Measurements from ENCODE around the gene PXDN.
A peak's percentile ranks its signal among the peaks of the same experiment; 100 is the strongest.

The PXDN gene

DNA sequence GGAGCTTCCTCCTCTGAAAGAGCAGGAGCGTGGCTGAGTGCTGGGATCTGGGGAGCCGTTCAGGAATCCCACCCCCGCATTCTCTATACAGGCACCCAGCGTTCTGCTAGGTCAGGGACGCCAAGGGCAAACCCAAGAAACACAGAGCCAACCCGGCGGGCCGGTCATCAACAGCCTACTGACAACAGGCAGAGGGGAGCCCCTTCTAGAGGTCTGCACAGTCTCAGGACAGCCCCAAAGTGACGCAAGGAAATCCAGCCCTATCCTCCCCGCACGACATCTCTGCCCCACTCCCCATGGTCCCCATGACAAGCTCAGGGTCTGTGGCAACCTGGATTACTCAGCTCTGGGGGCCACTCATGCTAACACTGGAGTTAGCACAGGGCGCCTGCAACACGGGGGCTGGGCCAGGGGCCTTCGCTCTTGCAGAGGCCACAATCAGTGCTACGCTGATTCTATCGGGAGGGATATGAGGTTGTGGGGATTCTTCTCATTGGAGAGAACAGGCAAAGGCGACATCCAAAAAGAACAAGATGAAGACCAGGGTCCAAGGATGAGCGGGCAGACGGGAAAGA lies 81.6 kb downstream of the PXDN start:
- H3K4me3 ChIP-seq (ENCODE audit: low read length) = no peak overlapping the region
- no peak for DNase-seq (ENCODE audit: low read depth, low spot score)

DNA sequence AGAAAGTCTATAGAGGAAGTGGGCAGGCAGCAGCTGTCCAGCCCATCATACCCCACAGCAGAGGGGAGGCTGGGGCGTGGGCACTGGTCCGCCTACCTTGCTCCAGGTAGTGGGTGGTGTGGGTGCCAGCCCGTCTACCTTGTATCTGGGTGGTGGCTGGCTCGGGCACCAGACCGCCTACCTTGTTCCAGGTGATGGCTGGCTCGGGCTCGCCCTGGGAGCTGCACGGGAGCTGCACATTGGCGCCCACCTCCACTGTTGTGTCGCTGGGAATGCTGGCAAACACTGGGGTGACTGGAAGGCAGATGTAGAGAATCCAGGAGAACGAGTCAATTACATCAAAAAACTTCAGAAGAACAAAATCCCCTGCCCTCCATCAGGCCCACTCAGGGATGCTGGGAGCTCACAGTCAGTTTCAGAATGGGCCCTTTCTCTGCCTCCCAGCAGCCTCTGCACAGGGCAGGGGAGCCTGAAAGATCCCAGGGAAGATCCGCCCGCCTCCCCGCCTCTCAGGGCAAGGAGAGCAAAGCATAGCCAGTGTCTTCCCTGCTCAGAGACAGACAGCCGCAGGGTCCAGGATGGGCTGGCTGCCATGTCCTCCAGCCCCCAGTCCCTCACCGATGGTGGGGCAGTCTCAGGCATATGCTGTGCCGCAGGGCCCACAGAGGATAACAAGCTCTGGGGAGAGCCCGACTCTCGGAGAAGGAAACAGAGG lies 82.3 kb downstream of the PXDN start:
- H3K4me3 ChIP-seq (ENCODE audit: low read length) = no peak overlapping the region

DNA sequence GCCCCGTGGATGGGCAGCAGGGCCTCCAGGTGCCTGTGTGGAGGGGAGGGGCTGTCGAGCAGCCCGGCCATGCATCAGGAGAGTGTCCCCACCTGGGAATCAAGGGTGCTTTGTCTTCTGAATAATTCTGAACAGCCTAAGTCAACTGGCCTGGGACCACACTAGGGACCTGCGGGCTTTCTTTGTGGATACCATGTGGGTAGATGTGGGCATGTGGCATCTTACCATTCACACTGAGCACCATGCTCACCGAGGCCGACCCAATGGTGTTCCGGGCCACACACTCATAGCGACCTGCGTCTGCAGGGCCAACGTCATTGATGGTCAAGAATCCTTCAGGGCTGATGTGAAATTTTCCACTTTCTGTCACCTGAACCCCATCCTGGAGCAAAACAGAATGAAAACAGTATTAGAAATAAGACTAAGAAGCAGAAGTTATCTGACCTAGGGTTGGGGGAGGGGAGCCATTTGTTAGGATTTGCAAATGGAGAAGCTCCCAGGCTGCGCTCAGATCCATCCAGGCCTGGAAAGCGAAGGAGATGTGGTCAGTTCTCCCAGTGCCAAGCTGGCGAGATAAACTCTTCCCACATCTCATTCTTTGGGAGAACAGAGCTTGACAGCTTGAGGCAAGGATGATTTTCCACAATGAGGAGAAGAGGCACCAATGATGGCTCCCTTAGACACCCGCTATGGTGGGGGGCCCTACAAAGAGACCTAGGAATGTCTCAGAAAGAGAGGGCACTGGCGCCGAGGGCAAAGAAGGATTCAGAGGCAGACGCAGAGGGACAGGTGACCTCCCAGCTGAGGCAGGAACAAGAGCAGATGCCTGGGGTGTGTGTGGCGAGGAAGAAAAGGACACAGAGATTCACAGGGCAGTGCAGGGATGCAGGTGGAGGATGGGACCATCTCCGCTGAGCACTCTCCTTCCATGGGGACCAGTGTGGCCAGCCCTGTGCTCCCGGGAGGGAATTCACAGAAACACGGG lies 83.4 kb downstream of the PXDN start:
- no peak for DNase-seq (ENCODE audit: low read depth, low spot score)
- H3K4me3 ChIP-seq (ENCODE audit: low read length) = no peak overlapping the region

More for the DNA sequence above, 82.3 kb downstream of the PXDN start:
- DNase-seq (ENCODE audit: low read depth, low spot score) = no peak

DNA sequence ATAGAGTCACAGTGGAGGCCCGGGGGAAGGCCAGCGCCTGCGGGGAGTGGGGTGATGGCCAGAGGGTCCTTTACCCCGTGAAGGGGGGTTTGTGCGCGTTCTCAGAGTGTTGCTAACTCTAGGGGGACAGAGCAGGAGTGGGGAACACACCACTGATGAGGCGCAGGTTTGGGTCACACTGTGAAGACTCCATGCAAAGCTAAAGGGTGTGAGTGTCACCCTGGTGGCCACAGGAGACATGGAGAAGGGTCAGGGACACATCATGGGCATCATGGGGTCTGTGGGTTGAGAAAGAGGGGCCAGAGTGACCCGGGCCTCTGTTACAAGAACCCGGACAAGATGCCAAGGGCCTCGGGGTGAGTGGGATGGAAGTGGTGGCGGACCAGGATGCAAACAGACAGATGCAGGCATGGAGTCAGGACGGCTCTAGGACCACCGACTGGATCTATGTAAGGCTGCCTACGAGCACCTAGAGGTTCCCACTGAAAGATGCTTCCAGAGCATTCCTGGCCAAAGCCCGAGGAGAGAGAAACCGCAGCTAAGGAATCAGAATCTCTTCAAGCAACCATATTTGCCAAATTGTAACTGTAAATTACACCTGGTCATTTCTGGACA lies 84.3 kb downstream of the PXDN start:
- H3K4me3 ChIP-seq (ENCODE audit: low read length) = no peak overlapping the region
- no peak for DNase-seq (ENCODE audit: low read depth, low spot score)

DNA sequence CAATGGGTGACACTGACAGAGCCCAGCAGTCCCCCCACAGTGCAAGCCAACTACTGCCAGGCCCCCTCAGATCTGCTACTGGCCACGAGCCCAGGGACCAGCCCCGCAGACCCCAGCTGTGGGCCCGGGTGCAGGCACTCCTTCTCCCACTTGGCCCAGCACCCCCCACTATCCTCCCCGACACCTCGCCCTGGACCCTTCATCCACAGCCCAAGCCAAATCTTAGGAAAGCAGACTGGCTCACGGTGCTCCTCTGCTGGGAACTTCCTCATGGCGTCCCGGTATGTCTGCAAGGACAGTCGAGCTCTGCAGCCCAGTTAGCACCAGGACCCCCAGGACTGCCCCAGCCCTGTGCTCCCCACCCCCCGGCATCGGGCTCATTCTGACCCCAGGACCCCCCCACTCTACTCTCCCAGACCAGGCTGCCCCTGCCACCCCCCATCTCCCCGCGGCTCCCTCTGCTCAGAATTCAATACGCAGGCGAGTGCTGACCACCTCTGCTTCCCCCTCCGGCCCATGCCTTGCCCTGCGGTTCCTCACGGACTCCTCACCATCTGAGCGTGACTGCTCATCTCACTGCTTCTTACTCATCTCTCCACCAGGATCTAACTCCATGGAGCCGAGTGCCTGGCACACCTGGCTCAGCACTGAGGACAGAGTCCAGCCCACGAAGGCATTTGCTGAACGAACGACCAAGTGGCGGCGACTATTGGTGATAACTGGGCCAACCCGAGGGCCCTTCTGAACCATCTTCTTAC lies 85.7 kb downstream of the PXDN start:
- H3K4me3 ChIP-seq (ENCODE audit: low read length) = no peak overlapping the region
- DNase-seq (ENCODE audit: low read depth, low spot score) = no peak

DNA sequence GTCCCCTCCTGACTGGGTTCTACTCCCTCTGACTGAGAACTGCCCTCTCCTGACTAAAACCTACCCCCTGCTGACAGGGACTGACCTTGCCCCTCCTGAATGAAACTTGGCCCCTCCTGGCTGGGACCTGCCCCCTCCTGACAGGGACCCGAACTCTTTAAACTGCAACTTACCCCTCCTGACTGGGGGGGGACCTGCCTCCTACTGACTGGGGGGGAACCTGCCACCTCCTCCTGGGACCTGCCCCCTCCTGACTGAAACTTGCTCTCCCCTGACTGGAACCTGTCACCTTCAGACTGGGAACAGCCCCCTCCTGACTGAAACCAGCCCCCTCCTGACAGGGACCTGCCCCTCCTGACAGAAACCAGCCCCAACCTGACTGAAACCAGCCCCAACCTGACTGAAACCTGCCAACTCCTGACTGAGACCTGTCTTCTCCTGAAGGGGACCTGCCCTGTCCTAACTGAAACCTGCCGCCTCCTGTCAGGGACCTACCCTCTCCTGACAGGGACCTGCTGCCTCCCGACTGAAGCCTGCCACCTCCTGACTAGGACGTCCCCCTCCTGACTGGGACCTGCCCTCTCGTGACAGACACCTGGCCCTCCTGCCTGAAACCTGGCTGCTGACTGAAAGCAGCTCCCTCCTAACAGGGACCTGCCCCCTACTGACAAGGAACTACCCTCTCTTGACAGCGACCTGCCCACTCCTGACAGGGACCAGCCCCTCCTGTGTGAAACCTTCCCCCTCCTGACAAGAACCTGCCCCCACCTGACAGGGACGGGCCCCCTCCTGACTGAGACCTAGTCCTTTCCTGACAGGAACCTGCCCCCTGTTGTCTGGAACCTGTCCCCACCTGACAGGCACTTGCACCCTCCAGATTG lies 87.1 kb downstream of the PXDN start:
- no peak overlapping the region for H3K4me3 ChIP-seq (ENCODE audit: low read length)

DNA sequence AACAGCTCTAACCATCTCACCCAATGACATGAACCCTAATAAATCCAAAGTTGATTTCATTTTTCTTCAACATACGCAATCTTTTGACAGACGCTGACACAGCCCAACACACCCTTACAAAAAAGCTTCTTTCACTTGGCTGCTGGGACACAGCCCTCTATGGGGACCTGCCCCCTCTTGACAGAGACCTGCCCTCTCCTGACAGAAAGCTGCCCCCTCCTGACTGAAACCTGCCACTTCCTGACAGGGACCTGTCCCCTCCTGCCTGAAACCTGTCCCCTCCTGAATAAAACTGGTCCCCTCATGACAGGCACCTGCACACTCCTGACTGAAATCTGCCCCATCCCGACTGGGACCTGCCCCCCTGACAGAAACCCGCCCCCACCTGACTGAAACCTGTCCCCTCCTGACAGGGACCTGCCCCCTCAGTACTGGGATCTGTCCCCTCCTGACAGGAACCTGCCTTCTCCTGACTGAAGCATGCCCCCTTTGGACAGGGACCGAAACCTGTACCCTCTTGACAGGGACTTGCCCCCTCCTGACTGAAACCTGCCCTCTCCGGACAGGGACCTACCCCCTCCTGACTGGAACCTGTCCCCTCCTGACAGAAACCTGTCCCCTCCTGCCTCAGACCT lies 87.9 kb downstream of the PXDN start:
- DNase-seq (ENCODE audit: low read depth, low spot score) = peak; percentile 10
- no peak overlapping the region for H3K4me3 ChIP-seq (ENCODE audit: low read length)

More for the DNA sequence above, 87.1 kb downstream of the PXDN start:
- no peak for DNase-seq (ENCODE audit: low read depth, low spot score)

DNA sequence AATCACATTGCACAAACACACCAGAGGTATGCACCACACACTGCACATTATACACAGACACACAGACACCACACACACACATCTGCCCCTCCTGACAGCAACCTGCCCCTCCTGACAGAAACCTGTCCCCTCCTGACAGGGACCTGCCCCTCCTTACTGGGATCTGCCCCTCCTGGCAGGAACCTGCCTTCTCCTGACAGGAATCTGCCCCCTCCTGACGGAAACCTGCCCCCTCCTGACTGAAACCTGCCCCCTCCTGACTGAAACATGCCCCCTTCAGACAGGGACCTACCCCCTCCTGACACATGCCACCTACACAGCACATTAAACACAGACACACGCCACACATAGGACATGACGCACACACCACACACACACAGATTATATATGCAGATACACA lies 88.9 kb downstream of the PXDN start:
- H3K4me3 ChIP-seq (ENCODE audit: low read length) = no peak overlapping the region
- DNase-seq (ENCODE audit: low read depth, low spot score) = no peak

DNA sequence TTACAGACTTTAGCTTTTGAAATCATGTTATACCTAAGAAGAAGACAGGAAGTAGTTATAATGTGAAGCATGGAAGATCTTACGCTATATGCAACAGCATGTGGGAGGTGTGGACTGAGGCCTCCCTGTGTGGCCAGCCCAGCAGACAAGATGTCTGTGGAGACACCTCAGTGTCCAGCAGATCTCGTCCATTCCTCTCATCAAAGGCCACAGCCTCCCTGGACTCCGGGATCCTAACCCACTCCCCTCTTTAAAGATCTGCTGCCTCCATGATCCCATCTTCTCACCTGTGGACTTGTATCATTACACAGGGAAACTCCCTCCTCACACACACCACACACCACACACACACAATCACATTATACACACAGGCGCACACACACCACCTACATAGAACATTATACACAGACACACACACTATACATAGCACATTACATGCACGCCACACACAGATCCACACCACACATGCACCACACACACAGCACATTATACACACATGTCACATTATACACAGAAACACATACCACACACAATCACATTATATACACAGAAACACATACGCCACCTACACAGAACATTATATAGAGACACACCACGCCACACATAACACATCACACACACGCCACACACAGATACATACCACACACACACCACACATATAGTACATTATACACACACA lies 89.5 kb downstream of the PXDN start:
- no peak overlapping the region for H3K4me3 ChIP-seq (ENCODE audit: low read length)
- DNase-seq (ENCODE audit: low read depth, low spot score) = no peak

DNA sequence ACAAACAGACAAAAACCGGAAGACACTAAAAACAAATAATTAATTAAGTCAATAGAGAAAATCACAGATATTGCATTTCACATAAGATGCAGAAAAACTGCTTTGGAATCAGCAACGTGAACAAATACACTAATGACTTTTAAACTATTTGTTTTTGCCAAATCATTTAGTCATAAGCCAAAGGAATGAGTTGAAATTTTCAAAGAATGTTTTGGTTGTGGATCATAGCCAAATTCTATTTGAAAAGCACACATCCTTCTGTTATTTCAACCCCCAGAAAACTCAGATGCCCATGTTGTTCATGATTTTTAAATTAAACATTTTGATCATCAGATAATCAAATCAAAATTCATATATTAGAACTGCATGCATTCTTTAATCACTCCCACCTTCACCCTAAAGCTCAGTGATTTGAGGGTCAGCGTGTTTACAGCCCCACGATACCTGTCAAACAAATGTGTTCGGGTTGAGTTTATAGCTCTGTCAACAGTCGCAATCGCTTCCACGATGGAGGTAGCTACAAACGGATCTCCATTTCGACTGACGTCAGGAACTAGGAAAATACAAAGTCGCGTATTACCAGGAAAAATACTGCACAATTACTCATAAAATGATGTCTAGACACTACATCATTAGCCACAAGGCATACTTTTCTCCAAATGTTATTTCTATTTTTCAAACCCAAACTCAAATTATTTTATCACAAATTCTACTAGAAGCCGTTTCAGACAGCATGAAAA lies 90.2 kb downstream of the PXDN start:
- no peak for DNase-seq (ENCODE audit: low read depth, low spot score)
- no peak overlapping the region for H3K4me3 ChIP-seq (ENCODE audit: low read length)

DNA sequence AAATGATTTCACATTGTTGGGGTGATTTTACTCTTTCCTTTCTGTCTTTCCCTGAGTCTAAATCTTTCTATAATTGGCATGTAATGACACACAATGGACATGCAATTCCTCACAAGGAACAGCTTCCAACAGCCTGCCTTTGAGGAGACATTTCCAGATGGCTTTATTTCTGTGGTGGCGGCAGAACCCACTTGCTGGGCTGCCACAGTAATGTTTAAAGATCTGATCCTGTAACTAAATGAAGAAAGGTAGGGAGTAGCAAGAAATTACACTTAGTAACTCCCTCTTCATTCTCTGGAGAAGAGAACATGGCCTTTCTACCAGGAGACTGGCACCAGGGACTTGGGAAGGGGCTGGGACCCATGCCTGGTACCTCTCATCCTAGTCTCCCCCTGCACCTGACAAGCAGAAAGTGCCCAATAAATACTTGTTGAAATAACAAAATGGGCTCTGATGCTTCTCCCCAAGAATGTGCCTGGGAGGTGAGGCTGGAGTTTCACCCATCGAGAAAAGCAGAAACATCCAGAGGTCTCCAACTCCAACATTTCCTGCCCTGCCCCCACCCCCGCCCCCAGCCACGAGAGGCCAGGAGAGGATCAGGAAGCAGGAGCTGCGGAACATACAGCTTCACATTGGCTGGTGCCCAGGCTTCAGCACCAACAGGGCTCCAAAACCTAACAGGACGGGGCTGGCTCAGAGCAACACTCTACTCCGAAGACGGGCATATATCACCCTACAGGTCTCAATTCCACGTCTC lies 92.1 kb downstream of the PXDN start:
- H3K4me3 ChIP-seq (ENCODE audit: low read length) = no peak overlapping the region
- DNase-seq (ENCODE audit: low read depth, low spot score) = no peak

DNA sequence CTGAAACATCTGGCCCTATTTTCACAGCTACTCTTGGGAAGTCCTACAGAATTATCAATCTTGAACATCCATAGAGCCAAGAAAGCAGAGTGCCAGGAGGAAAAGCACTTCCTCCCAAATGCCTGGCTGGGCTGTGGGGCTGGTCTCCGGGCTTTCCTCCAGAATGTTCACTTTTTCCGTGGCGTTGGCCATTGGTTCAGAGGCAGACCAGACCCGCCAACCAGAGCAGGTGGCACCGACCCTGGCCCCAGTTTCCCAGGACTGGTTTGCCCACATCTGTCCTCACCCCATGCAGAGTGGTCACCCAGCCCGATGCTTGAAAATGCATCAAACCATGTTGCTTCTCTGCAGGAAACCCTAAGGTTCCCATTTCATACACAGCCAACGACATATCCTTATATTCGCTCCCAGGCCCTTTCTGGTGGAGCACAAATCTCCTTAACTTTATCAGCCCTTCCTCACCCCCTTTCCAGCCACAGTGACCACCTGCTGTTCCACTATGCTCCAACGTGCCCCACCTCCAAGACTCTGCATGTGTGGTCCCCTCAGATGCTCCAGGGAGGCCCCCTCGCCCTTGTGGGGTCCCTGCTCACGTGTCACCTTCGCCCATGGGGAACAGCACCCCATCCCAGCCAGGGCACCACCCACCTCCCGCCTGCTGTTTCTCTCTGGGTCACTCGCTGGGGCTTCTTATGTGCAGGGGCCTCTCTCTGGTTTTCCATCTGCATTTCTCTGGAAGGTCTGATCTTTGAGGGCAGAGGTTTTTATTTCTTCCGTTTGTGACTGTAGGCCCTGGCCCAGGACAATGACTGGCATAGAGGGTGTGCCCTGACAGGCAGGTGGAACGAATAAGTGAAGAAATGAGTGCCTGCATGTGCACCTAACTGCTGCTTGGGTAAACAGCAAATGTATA lies 92.9 kb downstream of the PXDN start:
- DNase-seq (ENCODE audit: low read depth, low spot score) = no peak
- no peak overlapping the region for H3K4me3 ChIP-seq (ENCODE audit: low read length)

DNA sequence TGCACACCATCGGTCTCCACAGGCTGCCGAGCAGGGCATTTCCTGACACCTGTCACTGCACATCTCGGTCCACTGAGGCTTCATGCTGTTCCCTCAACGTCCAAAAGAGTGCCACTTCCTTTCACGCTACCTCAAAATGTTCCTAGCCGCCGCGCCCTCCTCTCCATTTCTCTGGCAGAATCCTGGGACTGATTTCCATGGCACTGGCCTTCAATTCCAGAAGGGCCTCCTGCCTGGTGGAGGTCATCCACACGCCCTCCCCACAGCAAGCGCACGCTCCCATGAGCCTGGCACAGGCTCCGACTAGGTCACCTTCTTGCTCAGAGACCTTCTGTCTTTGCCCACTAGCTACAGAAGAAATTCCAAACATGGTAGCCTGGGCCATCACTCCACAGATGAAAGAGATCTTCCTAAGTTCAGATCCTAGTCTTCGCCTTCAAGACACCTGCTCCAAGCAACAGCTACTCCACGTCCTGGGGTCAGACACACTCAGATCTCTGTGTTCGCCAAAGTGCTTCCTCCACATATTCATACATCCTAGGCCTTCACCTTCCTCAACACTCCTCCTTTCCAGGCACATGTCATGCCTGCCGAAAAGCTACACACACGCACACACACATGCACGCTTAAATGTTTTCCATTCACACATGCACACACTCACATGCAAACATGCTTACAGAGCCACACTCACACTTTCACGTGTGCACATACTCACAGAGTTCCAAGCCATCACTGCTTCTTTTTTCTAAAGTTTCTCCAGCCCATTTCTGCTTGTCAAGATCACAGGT lies 94.0 kb downstream of the PXDN start:
- H3K4me3 ChIP-seq (ENCODE audit: low read length) = no peak overlapping the region
- no peak for DNase-seq (ENCODE audit: low read depth, low spot score)

Measured in Jurkat, Clone E6-1 (cell line).